Measurements from ENCODE around the gene CD180.
"Not testable (repeated sequence)": the region's sequence is repeated elsewhere in the genome, so short reads cannot be mapped to it uniquely, and the experiment has no call there.

The CD180 gene

DNA sequence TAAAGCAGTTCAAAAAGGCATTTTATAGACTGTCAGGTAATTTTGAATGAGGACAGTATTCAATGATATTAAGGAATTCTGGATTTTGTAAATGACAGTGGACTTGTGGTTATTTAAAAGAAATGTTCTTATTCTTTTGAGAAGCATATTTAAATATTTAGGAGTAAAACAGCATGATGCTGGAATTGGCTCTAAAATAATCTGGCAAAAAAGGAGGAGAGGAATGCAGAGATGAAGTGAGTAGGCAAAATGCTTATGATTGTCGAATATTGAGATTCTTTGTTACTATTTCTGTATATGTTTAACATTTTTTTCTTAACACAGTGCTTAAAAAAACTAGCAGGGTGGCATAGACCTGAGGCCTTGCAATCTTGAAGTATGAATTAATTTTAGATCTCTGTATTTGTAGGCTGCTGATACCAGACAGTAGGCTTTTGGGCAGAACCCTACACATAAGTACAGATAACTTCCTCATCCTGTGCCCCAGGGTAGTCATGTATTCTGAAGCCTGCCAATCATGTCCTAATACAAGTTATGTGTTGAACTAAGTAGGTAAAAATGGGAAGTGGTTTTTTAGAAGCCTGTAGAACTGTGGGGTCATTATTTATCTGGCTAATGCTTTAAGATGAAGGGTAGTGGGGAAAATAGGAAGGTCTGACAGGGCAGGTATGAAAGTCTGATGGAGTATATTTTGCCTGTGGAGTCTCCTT lies 9.4 kb downstream of the CD180 start:
- peak; percentile 43 for DNase-seq

DNA sequence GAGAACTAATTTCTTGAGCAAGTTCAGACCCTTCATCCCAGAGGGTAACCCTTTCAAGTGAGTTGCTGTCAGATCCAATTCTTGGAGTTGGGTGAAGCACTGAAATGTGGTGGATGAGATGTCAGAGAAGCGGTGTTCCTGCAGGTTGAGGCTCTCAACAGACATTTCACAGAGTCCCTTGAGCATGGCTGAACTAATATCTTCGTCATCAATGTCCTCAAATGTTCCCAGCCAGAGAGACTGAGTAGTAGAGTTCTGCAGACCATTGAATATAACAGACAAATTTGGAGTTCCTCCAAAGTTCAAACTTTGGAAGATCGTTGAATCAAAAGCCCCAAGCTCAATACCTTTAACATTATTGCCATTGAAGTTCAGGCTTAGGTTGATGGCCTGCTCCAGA lies 12.7 kb downstream of the CD180 start:
- no peak for DNase-seq

DNA sequence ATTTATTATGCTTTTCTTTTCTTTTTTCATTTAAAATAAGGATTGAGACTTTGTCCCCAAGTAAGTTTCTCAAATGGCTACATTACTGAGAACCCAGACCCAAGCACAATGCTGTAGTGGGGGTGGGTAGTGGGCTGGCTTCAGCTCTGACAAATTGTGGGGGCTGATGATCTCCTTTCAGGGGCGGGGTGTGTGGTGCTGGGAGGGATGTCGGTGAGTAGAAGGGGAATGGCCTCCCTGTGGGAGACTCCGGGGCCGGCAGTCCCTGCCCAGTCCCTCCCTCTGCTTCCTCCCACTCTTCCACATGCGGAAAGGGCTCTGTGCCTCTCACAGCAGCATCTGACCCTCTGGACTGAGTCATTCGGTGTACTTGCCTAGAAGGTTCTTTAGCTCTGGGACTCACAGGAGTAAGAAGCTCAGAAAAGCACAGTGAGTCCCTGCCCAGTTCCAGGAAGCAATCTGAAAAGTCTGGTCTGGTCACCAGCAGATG lies 14.3 kb downstream of the CD180 start:
- DNase-seq: no peak

DNA sequence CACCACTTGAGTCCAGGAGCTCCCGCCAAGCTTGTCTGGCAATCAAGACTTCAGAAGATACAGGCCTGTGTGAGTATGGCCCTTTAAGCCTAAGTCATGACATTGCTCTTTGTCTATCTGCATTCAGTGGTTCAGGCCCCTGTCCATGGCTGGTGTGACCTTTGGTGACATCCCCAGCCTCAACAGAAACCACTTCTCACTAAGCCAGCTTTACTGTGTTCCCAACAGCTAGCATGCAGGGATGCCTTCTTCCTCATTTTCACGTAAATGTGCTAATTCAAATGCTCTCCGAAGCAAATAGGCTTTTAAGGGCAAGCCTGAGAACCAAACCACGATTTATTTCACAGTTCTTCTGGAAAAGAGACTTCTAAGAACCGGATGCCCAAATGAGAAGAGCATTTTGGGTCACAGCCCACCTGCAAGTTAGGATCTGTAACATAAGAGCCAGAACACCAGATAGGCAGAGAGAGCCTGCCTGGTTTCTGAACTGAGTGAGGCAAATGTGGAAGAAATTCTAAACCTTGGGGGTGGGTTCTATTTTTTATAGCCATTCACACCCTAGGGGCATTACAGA lies 14.9 kb downstream of the CD180 start:
- DNase-seq: peak; percentile 60

DNA sequence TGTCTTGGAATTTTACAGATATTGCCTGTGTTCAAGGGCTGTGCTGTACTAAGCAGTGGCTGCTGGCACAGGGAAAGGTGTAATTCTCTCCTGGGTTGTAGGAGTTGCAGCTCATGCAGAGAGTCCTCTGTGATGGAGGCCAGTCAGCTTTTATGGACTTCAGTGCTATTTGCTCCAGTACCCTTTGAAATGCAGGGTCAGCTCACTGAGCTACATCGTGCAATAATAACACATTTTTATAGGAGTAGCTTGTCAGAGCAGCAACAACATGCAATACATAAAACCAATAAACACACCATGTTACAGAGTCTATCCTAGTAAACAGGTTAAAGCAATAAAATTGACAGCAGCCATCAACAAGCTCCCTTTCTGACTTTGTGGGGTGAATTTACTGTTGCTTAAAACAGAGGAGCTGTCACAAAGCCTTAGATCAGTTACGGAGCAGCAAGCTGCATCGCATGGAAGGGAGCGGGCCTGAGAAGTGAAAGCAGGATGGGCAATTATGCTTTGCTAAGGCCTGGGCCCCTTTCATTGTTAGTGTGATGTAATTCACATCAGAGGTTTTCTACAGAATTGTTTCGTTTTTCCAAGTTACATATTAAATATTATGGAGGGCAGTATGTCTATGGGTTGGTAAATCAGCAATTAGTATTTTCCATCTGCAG lies 16.8 kb downstream of the CD180 start:
- DNase-seq: no peak

DNA sequence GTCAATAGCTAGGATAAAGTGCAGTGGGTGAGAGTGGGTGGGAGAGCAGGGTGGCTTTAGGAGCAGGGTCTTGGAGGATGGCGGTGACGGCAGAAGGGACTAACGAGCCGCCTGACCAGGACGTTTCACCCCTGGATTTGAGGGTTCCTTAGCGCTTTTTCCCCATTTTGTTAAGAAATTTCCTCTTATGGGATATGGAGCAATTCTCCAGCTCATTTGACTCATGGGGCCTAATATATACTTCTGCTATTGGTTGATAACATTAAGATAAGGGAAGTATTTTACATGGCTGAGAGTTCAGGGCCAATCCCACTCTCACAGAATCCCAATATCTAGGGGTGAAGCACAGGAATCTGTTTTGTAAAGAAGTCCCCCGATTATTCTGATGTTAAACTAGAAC lies 17.6 kb downstream of the CD180 start:
- DNase-seq: no peak

DNA sequence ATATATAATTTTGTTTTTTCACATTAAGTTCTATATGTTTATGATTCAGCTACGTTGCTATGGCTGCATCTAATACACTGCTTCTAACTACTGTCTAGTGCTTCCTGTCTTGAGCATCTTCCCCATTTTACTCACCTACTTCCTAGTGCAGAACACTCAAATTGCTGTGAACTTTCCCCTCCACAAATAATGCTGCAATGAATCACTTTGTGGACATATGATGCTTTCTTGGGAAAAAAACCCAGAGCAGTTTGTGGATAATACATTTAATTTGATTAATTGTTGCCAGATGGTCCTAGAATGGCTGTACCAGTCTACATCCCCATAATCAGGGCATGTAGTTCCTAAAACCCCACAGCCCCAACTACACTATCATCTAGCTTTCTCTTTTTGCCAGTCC lies 18.5 kb downstream of the CD180 start:
- DNase-seq: no peak

DNA sequence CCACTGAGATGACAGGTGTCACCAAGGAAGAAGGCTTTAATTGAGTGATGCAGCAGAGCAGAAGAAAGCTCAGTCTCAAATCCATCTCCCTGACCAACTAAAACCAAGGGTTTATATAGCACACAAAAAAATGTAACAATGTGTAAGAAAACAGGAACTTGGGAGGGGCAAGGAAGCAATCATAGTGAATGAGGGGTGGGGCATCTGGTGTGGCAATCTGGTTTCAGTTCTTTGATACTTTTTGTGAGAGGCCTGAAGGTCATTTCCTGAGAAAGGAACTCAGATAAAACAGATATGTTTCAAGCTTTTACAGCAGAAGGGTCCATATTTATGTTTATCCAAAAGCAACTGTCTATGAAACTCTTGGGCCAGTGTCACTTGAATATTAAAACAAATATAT lies 19.7 kb downstream of the CD180 start:
- no peak for DNase-seq

DNA sequence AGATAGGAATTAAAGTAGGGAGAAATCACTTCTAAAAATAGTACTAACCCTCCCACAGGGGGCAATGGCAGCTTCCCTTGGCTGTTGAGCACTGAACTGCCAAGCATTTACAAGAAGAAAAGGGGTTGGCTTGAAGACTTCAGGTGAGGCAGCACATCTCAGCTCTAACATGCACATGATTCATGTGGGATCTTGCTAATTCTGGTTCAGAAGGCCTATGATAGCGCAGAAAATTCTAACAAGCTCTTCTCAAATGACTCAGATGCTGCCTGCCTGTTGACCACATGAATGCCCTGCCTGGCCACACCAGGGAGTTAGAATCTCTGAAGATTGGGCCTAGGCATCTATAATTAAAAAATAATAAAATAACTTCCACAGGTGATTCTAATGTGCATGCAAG lies 22.6 kb downstream of the CD180 start:
- no peak for DNase-seq

DNA sequence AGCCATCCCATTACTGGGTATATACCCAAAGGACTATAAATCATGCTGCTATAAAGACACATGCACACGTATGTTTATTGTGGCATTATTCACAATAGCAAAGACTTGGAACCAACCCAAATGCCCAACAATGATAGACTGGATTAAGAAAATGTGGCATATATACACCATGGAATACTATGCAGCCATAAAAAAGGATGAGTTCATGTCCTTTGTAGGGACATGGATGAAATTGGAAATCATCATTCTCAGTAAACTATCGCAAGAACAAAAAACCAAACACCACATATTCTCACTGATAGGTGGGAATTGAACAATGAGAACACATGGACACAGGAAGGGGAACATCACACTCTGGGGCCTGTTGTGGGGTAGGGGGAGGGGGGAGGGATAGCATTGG lies 23.2 kb downstream of the CD180 start:
- DNase-seq: not testable (repeated sequence)

DNA sequence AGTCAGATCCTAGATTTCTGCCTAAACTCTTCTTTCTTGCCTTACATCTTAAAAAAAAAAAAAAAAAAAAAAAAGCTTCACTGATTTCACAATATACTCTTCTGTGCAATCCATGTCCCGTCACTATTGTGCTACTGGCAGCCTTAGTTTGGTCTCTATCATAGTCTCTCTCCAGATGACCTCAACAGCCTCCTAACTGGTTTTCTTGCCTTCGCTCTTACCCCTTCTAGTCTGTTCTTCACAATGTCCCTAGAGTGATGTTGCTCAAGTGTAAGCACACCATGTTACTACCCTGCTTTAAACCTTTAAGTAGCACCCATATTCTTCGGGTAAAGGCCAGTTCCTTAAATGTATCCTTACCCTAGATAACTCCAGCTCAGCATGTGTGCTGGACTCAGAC lies 25.8 kb downstream of the CD180 start:
- DNase-seq: no peak

DNA sequence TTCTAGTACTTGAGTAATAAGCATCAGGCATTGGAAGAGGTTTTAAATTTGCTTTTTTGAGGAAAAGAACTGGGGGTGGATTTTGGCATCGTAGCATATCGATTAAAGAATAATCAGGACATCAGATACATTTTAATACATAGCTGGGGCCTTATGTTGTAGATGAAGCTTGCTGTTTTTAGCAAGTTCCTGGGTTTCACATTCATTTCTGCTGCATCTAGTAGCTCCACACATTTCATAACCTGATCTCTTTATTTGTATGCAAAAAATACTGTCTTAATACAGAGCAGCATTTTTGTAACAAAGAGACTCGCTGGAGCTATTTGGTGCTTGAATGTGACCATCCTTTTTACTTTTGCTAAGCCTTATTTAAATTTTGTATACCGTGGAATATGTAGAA lies 28.5 kb downstream of the CD180 start:
- no peak for DNase-seq

DNA sequence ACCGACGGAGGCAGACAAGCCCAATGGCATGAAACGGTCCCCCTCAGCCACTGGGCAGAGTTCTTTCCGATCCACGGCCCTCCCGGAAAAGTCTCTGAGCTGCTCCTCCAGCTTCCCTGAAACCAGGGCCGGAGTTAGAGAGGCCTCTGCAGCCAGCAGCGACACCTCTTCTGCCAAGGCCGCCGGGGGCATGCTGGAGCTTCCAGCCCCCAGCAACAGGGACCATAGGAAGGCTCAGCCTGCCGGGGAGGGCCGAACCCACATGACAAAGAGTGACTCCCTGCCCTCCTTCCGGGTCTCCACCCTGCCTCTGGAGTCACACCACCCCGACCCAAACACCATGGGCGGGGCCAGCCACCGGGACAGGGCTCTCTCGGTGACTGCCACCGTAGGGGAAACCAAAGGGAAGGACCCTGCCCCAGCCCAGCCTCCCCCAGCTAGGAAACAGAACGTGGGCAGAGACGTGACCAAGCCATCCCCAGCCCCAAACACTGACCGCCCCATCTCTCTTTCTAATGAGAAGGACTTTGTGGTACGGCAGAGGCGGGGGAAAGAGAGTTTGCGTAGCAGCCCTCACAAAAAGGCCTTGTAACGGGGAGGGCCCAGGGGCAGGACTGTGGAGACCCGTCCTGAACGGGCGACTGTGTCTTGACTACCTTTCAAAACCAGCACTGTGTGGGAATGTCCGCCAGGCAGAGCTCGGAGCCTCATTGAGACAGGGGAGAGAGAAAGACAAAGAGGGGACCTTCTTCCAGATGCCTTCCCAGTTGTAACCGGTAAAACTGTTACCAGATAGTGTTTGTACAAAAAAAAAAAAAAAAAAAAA lies 29.9 kb downstream of the CD180 start:
- no peak for DNase-seq

DNA sequence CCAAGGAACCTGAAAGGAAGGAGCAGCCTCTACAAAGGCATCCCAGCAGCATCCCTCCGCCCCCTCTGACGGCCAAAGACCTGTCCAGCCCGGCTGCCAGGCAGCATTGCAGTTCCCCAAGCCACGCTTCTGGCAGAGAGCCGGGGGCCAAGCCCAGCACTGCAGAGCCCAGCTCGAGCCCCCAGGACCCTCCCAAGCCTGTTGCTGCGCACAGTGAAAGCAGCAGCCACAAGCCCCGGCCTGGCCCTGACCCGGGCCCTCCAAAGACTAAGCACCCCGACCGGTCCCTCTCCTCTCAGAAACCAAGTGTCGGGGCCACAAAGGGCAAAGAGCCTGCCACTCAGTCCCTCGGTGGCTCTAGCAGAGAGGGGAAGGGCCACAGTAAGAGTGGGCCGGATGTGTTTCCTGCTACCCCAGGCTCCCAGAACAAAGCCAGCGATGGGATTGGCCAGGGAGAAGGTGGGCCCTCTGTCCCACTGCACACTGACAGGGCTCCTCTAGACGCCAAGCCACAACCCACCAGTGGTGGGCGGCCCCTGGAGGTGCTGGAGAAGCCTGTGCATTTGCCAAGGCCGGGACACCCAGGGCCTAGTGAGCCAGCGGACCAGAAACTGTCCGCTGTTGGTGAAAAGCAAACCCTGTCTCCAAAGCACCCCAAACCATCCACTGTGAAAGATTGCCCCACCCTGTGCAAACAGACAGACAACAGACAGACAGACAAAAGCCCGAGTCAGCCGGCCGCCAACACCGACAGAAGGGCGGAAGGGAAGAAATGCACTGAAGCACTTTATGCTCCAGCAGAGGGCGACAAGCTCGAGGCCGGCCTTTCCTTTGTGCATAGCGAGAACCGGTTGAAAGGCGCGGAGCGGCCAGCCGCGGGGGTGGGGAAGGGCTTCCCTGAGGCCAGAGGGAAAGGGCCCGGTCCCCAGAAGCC lies 30.8 kb downstream of the CD180 start:
- no peak for DNase-seq

DNA sequence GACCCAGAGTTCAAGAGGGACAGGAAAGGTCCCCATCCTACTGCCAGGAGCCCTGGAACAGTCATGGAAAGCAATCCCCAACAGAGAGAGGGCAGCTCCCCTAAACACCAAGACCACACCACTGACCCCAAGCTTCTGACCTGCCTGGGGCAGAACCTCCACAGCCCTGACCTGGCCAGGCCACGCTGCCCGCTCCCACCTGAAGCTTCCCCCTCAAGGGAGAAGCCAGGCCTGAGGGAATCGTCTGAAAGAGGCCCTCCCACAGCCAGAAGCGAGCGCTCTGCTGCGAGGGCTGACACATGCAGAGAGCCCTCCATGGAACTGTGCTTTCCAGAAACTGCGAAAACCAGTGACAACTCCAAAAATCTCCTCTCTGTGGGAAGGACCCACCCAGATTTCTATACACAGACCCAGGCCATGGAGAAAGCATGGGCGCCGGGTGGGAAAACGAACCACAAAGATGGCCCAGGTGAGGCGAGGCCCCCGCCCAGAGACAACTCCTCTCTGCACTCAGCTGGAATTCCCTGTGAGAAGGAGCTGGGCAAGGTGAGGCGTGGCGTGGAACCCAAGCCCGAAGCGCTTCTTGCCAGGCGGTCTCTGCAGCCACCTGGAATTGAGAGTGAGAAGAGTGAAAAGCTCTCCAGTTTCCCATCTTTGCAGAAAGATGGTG lies 31.6 kb downstream of the CD180 start:
- DNase-seq: no peak

DNA sequence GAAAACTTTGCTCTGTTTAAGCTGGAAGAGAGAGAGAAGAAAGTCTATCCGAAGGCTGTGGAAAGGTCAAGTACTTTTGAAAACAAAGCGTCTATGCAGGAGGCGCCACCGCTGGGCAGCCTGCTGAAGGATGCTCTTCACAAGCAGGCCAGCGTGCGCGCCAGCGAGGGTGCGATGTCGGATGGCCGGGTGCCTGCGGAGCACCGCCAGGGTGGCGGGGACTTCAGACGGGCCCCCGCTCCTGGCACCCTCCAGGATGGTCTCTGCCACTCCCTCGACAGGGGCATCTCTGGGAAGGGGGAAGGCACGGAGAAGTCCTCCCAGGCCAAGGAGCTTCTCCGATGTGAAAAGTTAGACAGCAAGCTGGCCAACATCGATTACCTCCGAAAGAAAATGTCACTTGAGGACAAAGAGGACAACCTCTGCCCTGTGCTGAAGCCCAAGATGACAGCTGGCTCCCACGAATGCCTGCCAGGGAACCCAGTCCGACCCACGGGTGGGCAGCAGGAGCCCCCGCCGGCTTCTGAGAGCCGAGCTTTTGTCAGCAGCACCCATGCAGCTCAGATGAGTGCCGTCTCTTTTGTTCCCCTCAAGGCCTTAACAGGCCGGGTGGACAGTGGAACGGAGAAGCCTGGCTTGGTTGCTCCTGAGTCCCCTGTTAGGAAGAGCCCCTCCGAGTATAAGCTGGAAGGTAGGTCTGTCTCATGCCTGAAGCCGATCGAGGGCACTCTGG lies 32.6 kb downstream of the CD180 start:
- no peak for DNase-seq

DNA sequence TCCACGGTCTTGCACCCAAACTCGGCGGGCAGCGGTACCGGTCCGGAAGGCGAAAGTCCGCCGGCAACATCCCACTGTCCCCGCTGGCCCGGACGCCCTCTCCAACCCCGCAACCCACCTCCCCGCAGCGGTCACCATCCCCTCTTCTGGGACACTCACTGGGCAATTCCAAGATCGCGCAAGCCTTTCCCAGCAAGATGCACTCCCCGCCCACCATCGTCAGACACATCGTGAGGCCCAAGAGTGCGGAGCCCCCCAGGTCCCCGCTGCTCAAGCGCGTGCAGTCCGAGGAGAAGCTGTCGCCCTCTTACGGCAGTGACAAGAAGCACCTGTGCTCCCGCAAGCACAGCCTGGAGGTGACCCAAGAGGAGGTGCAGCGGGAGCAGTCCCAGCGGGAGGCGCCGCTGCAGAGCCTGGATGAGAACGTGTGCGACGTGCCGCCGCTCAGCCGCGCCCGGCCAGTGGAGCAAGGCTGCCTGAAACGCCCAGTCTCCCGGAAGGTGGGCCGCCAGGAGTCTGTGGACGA lies 33.3 kb downstream of the CD180 start:
- DNase-seq: no peak

DNA sequence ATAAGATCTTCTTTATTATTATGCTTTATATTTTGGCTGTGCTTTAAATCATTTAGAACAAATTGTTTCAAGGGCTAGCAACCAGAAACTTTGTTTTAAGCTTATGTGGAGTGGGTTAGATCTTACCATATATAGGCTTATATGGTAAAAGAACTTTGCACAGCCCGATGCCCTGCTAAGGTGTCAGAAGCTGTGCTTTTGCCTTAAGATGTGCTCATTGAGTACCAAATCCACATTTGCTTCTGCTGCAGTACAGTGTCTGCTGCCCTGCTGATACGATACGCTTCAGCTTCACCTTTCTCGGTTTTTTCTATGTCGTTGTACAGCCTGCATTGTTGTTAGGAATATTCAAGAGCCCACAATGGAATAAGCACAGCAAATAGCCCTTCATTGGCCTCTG lies 34.8 kb downstream of the CD180 start:
- DNase-seq: no peak

DNA sequence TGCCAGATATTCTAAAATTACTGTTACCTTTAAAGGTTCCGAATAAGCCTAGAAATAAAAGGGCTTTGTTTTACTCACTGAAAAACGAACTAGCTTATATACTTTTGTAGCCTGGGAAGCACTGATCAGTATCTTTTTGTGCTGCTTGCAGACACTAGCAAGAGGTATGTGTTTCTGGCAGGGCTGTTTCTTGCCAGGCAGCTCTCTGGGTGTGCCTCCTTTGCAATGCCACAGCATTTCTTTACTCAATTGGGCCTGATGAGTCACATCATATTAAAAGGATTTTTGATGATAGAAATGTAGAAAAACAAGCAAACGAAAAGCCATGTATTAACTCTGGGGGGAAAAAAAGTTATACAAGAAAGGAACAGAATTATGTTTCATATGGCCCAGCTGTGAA lies 35.6 kb downstream of the CD180 start:
- no peak for DNase-seq

DNA sequence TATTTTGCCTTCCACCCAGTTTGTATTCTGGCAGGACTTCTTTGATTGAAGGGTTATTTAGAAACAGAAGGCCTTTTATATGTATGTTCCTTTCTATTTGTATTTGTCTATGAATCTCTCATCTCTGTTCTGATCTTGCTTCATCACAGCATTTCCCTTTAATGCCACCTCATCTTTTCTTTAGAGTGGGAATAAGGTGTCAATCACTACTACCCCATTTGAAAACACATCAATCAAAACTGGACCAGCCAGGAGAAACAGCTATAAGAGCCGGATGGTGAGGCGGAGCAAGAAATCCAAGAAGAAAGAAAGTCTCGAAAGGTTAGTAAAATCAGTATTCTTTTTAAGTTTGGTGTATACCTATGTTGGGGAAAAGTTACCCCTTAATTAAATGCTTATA lies 36.3 kb downstream of the CD180 start:
- DNase-seq: no peak
